ENCODE data around the gene CLIP4. TPM values are rescaled to one million over a fixed set of nuclear protein-coding genes. Genes with fewer than 3 reads are reported as not detected.
A peak's percentile ranks its signal among the peaks of the same experiment; 100 is the strongest.

The CLIP4 gene
- polyA plus RNA-seq, 2 of the 4 experiments (the other 2 are of a cell fraction) = 51.1 to 99.1 TPM

GRCh38 chr2:29164091-29164846 lies 49.1 kb downstream of the CLIP4 start:
- Histone ChIP-seq H3K9me3 (no peaks in the 10 kb centered on the region), H3K4me1 (peaks cover 32% of the 10 kb centered on the region), H3K4me2 (no peak overlapping the region), H3K27ac (no peak overlapping the region), H3K4me3 (no peak overlapping the region)
- CTCF ChIA-PET = interaction anchor here (0.6 to 1.5 kb wide), 5 partner anchors 21 to 219 kb away, joined by 3 to 5 read pairs (median 4); no protein-coding TSS in a partner anchor
- POLR2A ChIA-PET = interaction anchor here (1.0 kb wide), 1 partner anchor 47 kb away, joined by 3 read pairs; no protein-coding TSS in a partner anchor
- FAIRE-seq (no peak), ATAC-seq (no peak), DNase-seq (ENCODE audit: low read depth in 1 of 2, low spot score in 1 of 2) (no peak)
- TF ChIP-seq HEYL (CRISPR knock-in tag; IDR thresholded peaks at IDR 0.05) = no peak
- WGBS (ENCODE audit: missing lambda C conversion rate) = 86% methylated on average over 5 of the region's 5 CpGs

GRCh38 chr2:29165362-29166241 lies 50.4 kb downstream of the CLIP4 start:
- no peak for TF ChIP-seq RFX5 (IDR thresholded peaks at IDR 0.05)
- TF ChIP-seq GATA3 (IDR thresholded peaks at IDR 0.05; ENCODE audit: borderline replicate concordance) = no peak
- TF ChIP-seq SMC3 (IDR thresholded peaks at IDR 0.05) = no peak
- no peak for TF ChIP-seq HES2 (IDR thresholded peaks at IDR 0.05)
- no peak for TF ChIP-seq HOXB13 (CRISPR knock-in tag; IDR thresholded peaks at IDR 0.05; ENCODE audit: low read depth)
- no peak for TF ChIP-seq ZFP36 (IDR thresholded peaks at IDR 0.05; ENCODE audit: borderline replicate concordance, partially characterized antibody)
- TF ChIP-seq CEBPB (IDR thresholded peaks at IDR 0.05) = no peak
- TF ChIP-seq JUNB (IDR thresholded peaks at IDR 0.05) = peak; percentile 45
- no peak; a peak in 1 of 5 replicates for TF ChIP-seq JUN (IDR thresholded peaks at IDR 0.05)
- TF ChIP-seq ESRRA (IDR thresholded peaks at IDR 0.05; ENCODE audit: borderline replicate concordance, low read length) = 0 out of 2 replicates have a peak, but pooled peaks have one; percentile 14
- no peak for TF ChIP-seq PHF8 (IDR thresholded peaks at IDR 0.05; ENCODE audit: borderline replicate concordance, low read depth)
- TF ChIP-seq MAFK (IDR thresholded peaks at IDR 0.05; ENCODE audit: partially characterized antibody) = peak; percentile 82
- no peak for TF ChIP-seq CTCF (IDR thresholded peaks at IDR 0.05)
- no peak for TF ChIP-seq TP53 (CRISPR knock-in tag; IDR thresholded peaks at IDR 0.05)
- TF ChIP-seq ZSCAN20 (CRISPR knock-in tag; IDR thresholded peaks at IDR 0.05) = no peak
- no peak for TF ChIP-seq BHLHE40 (IDR thresholded peaks at IDR 0.05; ENCODE audit: low read depth, low read length)
- TF ChIP-seq HEYL (CRISPR knock-in tag; IDR thresholded peaks at IDR 0.05) = no peak
- TF ChIP-seq CBX2 (IDR thresholded peaks at IDR 0.05; ENCODE audit: borderline replicate concordance, low read depth) = no peak
- TF ChIP-seq PBX3 (IDR thresholded peaks at IDR 0.05) = no peak
- no peak for TF ChIP-seq HOXA7 (CRISPR knock-in tag; IDR thresholded peaks at IDR 0.05)
- TF ChIP-seq FOSB (CRISPR knock-in tag; IDR thresholded peaks at IDR 0.05) = no peak
- TF ChIP-seq RCOR1 (IDR thresholded peaks at IDR 0.05; ENCODE audit: low read depth, low read length) = no peak
- no peak for TF ChIP-seq BCL3 (IDR thresholded peaks at IDR 0.05)
- no peak for TF ChIP-seq USF2 (IDR thresholded peaks at IDR 0.05)
- TF ChIP-seq CHD2 (IDR thresholded peaks at IDR 0.05; ENCODE audit: low read length, partially characterized antibody) = no peak
- peak; percentile 37; the same call in 1 of the 2 replicates for TF ChIP-seq MYC (IDR thresholded peaks at IDR 0.05; ENCODE audit: borderline replicate concordance, low read length)
- no peak for TF ChIP-seq KDM5A (IDR thresholded peaks at IDR 0.05)
- TF ChIP-seq FOSL2 (IDR thresholded peaks at IDR 0.05) = no peak
- TF ChIP-seq FOSL2 (CRISPR knock-in tag; IDR thresholded peaks at IDR 0.05) = peak; percentile 69
- no peak for TF ChIP-seq RNF2 (IDR thresholded peaks at IDR 0.05; ENCODE audit: borderline replicate concordance, low read depth)
- Histone ChIP-seq H3K9me3 (no peaks in the 10 kb centered on the region), H3K27ac (peak overlapping the region; percentile 16 to 72; a peak in 4 of 6 replicates), H3K4me2 (peak overlapping the region; percentile 41), H3K4me3 (no peak overlapping the region), H3K4me1 (peaks cover 32% of the 10 kb centered on the region)
- 32% methylated on average over 8 of the region's 8 CpGs for WGBS (ENCODE audit: missing lambda C conversion rate)
- FAIRE-seq (peak; percentile 86), ATAC-seq (peak; percentile 65 to 77), DNase-seq (ENCODE audit: low read depth in 1 of 2, low spot score in 1 of 2) (peak in 1 of 2 experiments; percentile 66)
- ChIA-PET POLR2A (interaction anchor here (1.0 kb wide), 1 partner anchor 48 kb away, joined by 3 read pairs; no protein-coding TSS in a partner anchor), CTCF (interaction anchor here (0.6 to 1.5 kb wide), 4 partner anchors 10 to 207 kb away, joined by 3 to 5 read pairs (median 3); no protein-coding TSS in a partner anchor)

Measured in A549 (cell line).